ENCODE measurements around the gene BCL11B.

Gene BCL11B

GRCh38 chr14:99309220-99309766 is 37.3 kb upstream of the BCL11B start:
- in situ Hi-C loops (cut with HindIII; ENCODE audit: low sequenced_read_pairs), result no loop called here
- DNase-seq (ENCODE audit: low read depth, low spot score), result no peak
- H3K4me3 ChIP-seq (ENCODE audit: low read depth, low read length), result no peak overlapping the region
- TF ChIP-seq, protein P1, sequence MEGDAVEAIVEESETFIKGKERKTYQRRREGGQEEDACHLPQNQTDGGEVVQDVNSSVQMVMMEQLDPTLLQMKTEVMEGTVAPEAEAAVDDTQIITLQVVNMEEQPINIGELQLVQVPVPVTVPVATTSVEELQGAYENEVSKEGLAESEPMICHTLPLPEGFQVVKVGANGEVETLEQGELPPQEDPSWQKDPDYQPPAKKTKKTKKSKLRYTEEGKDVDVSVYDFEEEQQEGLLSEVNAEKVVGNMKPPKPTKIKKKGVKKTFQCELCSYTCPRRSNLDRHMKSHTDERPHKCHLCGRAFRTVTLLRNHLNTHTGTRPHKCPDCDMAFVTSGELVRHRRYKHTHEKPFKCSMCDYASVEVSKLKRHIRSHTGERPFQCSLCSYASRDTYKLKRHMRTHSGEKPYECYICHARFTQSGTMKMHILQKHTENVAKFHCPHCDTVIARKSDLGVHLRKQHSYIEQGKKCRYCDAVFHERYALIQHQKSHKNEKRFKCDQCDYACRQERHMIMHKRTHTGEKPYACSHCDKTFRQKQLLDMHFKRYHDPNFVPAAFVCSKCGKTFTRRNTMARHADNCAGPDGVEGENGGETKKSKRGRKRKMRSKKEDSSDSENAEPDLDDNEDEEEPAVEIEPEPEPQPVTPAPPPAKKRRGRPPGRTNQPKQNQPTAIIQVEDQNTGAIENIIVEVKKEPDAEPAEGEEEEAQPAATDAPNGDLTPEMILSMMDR (IDR thresholded peaks at IDR 0.05; ENCODE audit: low read depth, low read length), result no peak

DNA sequence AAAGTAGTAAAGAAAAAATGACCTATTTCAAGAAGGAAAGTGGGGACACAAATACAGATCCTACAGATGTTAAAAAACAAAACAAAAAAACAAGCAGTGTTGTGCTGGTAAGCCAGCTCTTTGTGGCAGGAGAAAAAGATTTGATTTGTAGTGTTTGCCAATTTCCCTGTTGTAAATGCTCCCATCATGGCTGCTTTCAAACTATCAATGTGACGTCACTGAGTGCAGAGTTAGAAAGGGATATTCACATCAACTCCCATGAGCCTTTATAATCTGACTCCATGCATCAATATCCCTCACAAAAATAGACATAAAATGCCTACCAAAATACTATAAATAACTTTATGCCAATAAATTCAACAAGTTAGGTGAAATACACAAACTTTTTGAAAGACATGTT is 32.2 kb upstream of the BCL11B start:
- TF ChIP-seq, protein P1 (IDR thresholded peaks at IDR 0.05; ENCODE audit: low read depth, low read length), result no peak
- H3K4me3 ChIP-seq (ENCODE audit: low read depth, low read length), result no peak overlapping the region
- no peak for DNase-seq (ENCODE audit: low read depth, low spot score)
- in situ Hi-C loops (cut with HindIII; ENCODE audit: low sequenced_read_pairs), result no loop called here

DNA sequence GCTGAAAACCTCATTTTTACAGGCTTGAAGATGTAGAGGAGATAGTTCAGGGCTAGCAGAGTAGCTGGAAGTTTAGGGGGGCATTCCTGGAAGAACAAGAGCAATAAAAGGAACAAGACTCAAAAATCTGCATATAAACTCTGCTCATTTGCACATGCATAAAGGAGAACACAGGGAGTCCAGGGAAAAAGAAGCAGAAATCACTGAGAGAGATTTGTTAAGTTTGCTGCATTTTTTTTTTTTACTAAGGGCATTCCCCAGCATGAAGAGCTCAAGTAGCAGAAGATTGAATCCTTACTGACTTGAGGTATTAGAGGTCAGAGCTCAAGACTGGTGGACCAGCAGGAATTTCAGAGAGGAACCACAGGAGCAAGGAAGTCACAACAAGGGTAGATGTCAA is 28.2 kb upstream of the BCL11B start:
- DNase-seq (ENCODE audit: low read depth, low spot score), result no peak
- in situ Hi-C loops (cut with HindIII; ENCODE audit: low sequenced_read_pairs), result no loop called here
- H3K4me3 ChIP-seq (ENCODE audit: low read depth, low read length), result no peak overlapping the region
- TF ChIP-seq, protein P1 (IDR thresholded peaks at IDR 0.05; ENCODE audit: low read depth, low read length), result no peak

GRCh38 chr14:99296517-99296916 is 24.5 kb upstream of the BCL11B start:
- in situ Hi-C loops (cut with HindIII; ENCODE audit: low sequenced_read_pairs), result no loop called here
- DNase-seq (ENCODE audit: low read depth, low spot score), result no peak
- H3K4me3 ChIP-seq (ENCODE audit: low read depth, low read length), result no peak overlapping the region
- TF ChIP-seq, protein P1 (IDR thresholded peaks at IDR 0.05; ENCODE audit: low read depth, low read length), result no peak

GRCh38 chr14:99289394-99290189 is 17.6 kb upstream of the BCL11B start:
- DNase-seq (ENCODE audit: low read depth, low spot score), result no peak
- H3K4me3 ChIP-seq (ENCODE audit: low read depth, low read length), result no peak overlapping the region
- in situ Hi-C loops (cut with HindIII; ENCODE audit: low sequenced_read_pairs), result no loop called here
- TF ChIP-seq, protein P1 (IDR thresholded peaks at IDR 0.05; ENCODE audit: low read depth, low read length), result no peak

DNA sequence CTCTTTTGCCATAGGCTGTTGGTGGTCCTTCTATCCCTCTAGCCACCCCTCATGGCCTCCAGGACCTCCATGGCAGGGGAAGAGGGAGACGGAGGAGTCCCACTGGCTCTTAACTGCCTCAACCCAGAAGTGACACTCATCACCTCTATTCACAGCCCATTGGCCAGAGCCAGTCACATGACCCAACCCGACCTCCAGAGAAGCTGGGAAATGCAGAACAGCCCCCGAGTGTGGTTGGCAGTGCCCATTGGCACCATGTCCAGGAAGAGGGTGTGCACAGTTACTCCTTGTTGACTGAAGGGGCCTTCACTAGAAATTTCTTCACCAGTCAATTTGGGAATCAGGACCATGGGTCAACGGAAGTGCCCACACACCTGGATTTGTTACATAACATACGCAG is 17.0 kb upstream of the BCL11B start:
- no peak for DNase-seq (ENCODE audit: low read depth, low spot score)
- TF ChIP-seq, protein P1 (IDR thresholded peaks at IDR 0.05; ENCODE audit: low read depth, low read length), result no peak
- no peak overlapping the region for H3K4me3 ChIP-seq (ENCODE audit: low read depth, low read length)
- in situ Hi-C loops (cut with HindIII; ENCODE audit: low sequenced_read_pairs), result no loop called here

All from astrocyte of the spinal cord (primary cell).